CD1c-positive myeloid dendritic cell (primary cell): Measurements from ENCODE around the gene KLRC2.
"Not testable (repeated sequence)": the region's sequence is repeated elsewhere in the genome, so short reads cannot be mapped to it uniquely, and the experiment has no call there.

ENCODE experiments used
- DNase-seq: peaks from one replicate; pipeline ENCODE4 v3.0.0-alpha.2; 2016; ENCODE audit errors: extremely low spot score

KLRC2 gene

GRCh38 chr12:10435816-10436215 is at the start of gene KLRC2:
Gene KLRC2, minus strand, starts transcription at chr12:10436010. Its CDS starts 24 bp downstream, at chr12:10435986.
- peak; percentile 9 for DNase-seq

- not testable (repeated sequence) for DNase-seq
Observed at GRCh38 chr12:10481901-10482300, 46.1 kb upstream of the KLRC2 start.

GRCh38 chr12:10472808-10473207 is 37.0 kb upstream of the KLRC2 start:
- DNase-seq: not testable (repeated sequence)

GRCh38 chr12:10469701-10470100 is 33.9 kb upstream of the KLRC2 start:
- DNase-seq: no peak

- no peak for DNase-seq
Observed at GRCh38 chr12:10466311-10466710, 30.5 kb upstream of the KLRC2 start.

- DNase-seq: no peak
Observed at GRCh38 chr12:10457760-10458159, 21.9 kb upstream of the KLRC2 start.

- DNase-seq: no peak
Observed at GRCh38 chr12:10456856-10457255, 21.0 kb upstream of the KLRC2 start.

- no peak for DNase-seq
Observed at GRCh38 chr12:10455766-10456165, 20.0 kb upstream of the KLRC2 start.

GRCh38 chr12:10454531-10454930 is 18.7 kb upstream of the KLRC2 start:
- no peak for DNase-seq

GRCh38 chr12:10453156-10453555 is 17.3 kb upstream of the KLRC2 start, which contains the start of gene KLRC1:
Gene KLRC1, minus strand, starts transcription at chr12:10453377. Its CDS starts 2,221 bp downstream, at chr12:10451156.
- DNase-seq: no peak

- DNase-seq: no peak
Observed at GRCh38 chr12:10448236-10448635, 12.4 kb upstream of the KLRC2 start.

- not testable (repeated sequence) for DNase-seq
Observed at GRCh38 chr12:10446052-10446451, 10.2 kb upstream of the KLRC2 start.

- not testable (repeated sequence) for DNase-seq
Observed at GRCh38 chr12:10441144-10441543, 5.3 kb upstream of the KLRC2 start.

GRCh38 chr12:10439608-10440274 is 3.9 kb upstream of the KLRC2 start:
- DNase-seq: not testable (repeated sequence)

- DNase-seq: not testable (repeated sequence)
Observed at GRCh38 chr12:10437601-10438000, 1.8 kb upstream of the KLRC2 start.

GRCh38 chr12:10430623-10431022 is 5.2 kb downstream of the KLRC2 start:
- DNase-seq: not testable (repeated sequence)

- DNase-seq: not testable (repeated sequence)
Observed at GRCh38 chr12:10425938-10426337, 9.9 kb downstream of the KLRC2 start.

GRCh38 chr12:10424260-10424899 is 11.4 kb downstream of the KLRC2 start:
- DNase-seq: not testable (repeated sequence)

GRCh38 chr12:10422159-10422558 is 13.7 kb downstream of the KLRC2 start:
- DNase-seq: not testable (repeated sequence)

- DNase-seq: not testable (repeated sequence)
Observed at GRCh38 chr12:10420334-10420733, 15.5 kb downstream of the KLRC2 start, which contains the start of gene KLRC3. Gene KLRC3, minus strand, starts transcription at chr12:10420595. Its CDS starts 45 bp downstream, at chr12:10420550.

GRCh38 chr12:10409392-10409791 is 26.4 kb downstream of the KLRC2 start, which contains the start of gene KLRC4:
Gene KLRC4, minus strand, starts transcription at chr12:10409757. Its CDS starts 182 bp downstream, at chr12:10409575.
- DNase-seq: peak; percentile 21

GRCh38 chr12:10408842-10409241 is 27.0 kb downstream of the KLRC2 start:
- DNase-seq: no peak

- peak; percentile 81 for DNase-seq
Observed at GRCh38 chr12:10406725-10407124, 29.1 kb downstream of the KLRC2 start.
